ENCODE data around the gene ARHGAP10. TPM values are rescaled to one million over a fixed set of nuclear protein-coding genes. Genes with fewer than 3 reads are reported as not detected.
A peak's percentile ranks its signal among the peaks of the same experiment; 100 is the strongest.

Gene ARHGAP10
- total and polyA plus RNA-seq, 3 experiments from 2014 or later, result 8.6 to 14.0 (median 9.7) TPM

DNA sequence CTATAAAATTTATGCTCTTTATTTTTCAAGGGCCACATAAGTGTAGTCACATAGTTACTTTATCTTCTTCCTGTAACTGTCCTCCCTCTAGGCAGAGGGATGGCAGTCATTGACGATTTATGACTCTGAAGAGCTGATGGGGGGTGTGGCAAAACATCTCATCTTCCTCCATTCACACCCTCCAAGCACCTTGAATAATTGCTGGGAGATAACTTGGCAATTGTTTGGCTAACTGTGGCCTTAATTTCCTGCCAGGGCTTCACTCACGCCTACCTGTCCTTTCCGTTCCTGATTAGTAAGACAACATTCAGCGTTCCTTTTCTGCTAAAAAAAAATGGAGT, 329.2 kb downstream of the ARHGAP10 start:
- CTCF ChIA-PET, result interaction anchor here (0.9 kb wide), 1 partner anchor 9 kb away, joined by 6 read pairs; no protein-coding TSS in a partner anchor
- peaks cover 0 to 3% (median 0%) of the 10 kb centered on the region in 5 donors for H3K9me3 Mint-ChIP-seq
- no peak for DNase-seq
- no peaks in the 10 kb centered on the region for H3K27me3 Mint-ChIP-seq
- Histone ChIP-seq H3K4me1 (ENCODE audit: insufficient read depth, low read length) (peaks cover 46% of the 10 kb centered on the region), H3K27me3 (ENCODE audit: insufficient read depth, low read length, poor library complexity, severe bottlenecking) (no peaks in the 10 kb centered on the region), H3K36me3 (ENCODE audit: insufficient read depth, low read length) (no peaks in the 10 kb centered on the region), H3K4me3 (ENCODE audit: low read length) (peak overlapping the region; percentile 35), H3K27ac (ENCODE audit: low read depth, low read length) (peak overlapping the region; percentile 46), H3K9me3 (ENCODE audit: low read length) (peaks cover 7% of the 10 kb centered on the region)
- peak overlapping the region; percentile 78 to 98 (median 95) for H3K27ac Mint-ChIP-seq
- H3K4me3 Mint-ChIP-seq, result peak overlapping the region; percentile 75 to 91 (median 83)
- H3K4me1 Mint-ChIP-seq, result peaks cover 50 to 63% (median 60%) of the 10 kb centered on the region in 3 donors
- POLR2A ChIA-PET, result interaction anchor here (0.7 to 1.3 kb wide), 3 partner anchors 9 to 383 kb away, joined by 3 read pairs; no protein-coding TSS in a partner anchor
- peaks cover 4 to 22% (median 13%) of the 10 kb centered on the region in 3 donors for H3K36me3 Mint-ChIP-seq

DNA sequence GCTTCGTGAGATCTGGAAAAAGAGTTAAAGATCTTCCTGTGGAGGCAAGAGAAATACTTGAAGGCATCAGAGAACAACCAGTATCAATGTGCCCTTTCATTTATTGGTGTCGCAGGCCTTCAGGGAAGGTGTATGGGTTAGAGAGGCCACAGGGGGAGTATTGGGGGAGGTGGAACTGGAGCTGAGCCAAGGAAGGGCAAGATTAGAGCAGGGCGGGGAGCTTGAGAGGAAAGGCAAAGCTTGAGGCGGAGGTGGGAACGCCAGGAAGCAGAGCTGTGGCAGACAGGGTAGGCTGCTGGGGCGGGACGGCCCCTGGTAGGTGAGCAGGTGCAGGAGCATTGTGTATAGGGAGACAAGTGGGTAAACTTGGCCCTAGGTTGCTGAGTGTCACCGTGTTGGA, 329.9 kb downstream of the ARHGAP10 start:
- Mint-ChIP-seq H3K36me3 (peaks cover 4 to 22% (median 13%) of the 10 kb centered on the region in 3 donors), H3K4me1 (peaks cover 45 to 57% (median 54%) of the 10 kb centered on the region in 3 donors), H3K27me3 (no peaks in the 10 kb centered on the region), H3K9me3 (peaks cover 0 to 3% (median 0%) of the 10 kb centered on the region in 5 donors), H3K4me3 (peak overlapping the region; percentile 6 to 83 (median 75)), H3K27ac (peak overlapping the region; percentile 34 to 98 (median 92))
- H3K4me1 ChIP-seq (ENCODE audit: insufficient read depth, low read length), result peaks cover 39% of the 10 kb centered on the region
- POLR2A ChIA-PET, result interaction anchor here (1.3 kb wide), 1 partner anchor 382 kb away, joined by 3 read pairs; no protein-coding TSS in a partner anchor
- H3K4me3 ChIP-seq (ENCODE audit: low read length), result no peak overlapping the region
- no peak overlapping the region for H3K27ac ChIP-seq (ENCODE audit: low read depth, low read length)
- no peak for DNase-seq
- no peaks in the 10 kb centered on the region for H3K36me3 ChIP-seq (ENCODE audit: insufficient read depth, low read length)
- CTCF ChIA-PET, result interaction anchor here (0.9 kb wide), 1 partner anchor 9 kb away, joined by 6 read pairs; no protein-coding TSS in a partner anchor
- H3K27me3 ChIP-seq (ENCODE audit: insufficient read depth, low read length, poor library complexity, severe bottlenecking), result no peaks in the 10 kb centered on the region
- H3K9me3 ChIP-seq (ENCODE audit: low read length), result peaks cover 7% of the 10 kb centered on the region

DNA sequence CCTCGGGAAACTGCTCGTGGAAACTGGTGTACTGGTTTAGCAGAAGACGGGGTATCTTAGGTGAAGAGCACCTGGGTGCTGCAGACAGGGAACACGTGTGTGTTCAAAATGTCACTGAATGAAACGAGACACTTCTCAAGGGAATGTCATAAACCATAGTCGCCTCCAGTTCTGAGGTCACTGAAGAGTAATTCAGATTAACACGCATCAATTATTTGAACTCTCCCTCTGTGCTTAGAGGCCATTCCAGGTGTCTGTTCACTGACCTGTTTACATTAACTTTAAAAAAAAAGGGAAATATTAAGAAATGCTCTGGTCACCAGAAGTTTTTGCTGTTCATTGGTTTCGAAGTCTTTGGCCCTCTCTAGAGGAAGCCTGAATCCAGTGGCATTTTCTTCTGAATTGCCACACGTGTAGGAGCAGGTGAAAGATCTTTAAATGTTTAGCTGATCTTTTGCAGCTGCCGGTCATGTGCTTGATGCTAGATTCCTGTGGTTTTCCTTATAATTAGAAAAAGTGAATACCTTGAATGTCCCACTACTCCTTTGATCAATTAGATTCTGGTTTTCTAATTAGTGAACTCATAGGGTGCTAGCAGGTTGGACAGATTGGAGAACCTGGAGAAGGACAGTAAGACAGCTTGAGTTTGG, 330.5 kb downstream of the ARHGAP10 start:
- H3K4me1 ChIP-seq (ENCODE audit: insufficient read depth, low read length), result peaks cover 33% of the 10 kb centered on the region
- H3K27me3 Mint-ChIP-seq, result no peaks in the 10 kb centered on the region
- H3K4me1 Mint-ChIP-seq, result peaks cover 39 to 50% (median 47%) of the 10 kb centered on the region in 3 donors
- H3K4me3 ChIP-seq (ENCODE audit: low read length), result no peak overlapping the region
- ChIA-PET POLR2A (interaction anchor here (1.3 kb wide), 1 partner anchor 381 kb away, joined by 3 read pairs; no protein-coding TSS in a partner anchor), CTCF (no interaction called here)
- peaks cover 7% of the 10 kb centered on the region for H3K9me3 ChIP-seq (ENCODE audit: low read length)
- peaks cover 4 to 22% (median 16%) of the 10 kb centered on the region in 3 donors for H3K36me3 Mint-ChIP-seq
- H3K4me3 Mint-ChIP-seq, result peak overlapping the region in 3 of 7 donors; percentile 13 to 42 (median 27)
- no peaks in the 10 kb centered on the region for H3K36me3 ChIP-seq (ENCODE audit: insufficient read depth, low read length)
- H3K27ac ChIP-seq (ENCODE audit: low read depth, low read length), result no peak overlapping the region
- DNase-seq, result no peak
- H3K9me3 Mint-ChIP-seq, result peaks cover 0 to 3% (median 0%) of the 10 kb centered on the region in 5 donors
- no peaks in the 10 kb centered on the region for H3K27me3 ChIP-seq (ENCODE audit: insufficient read depth, low read length, poor library complexity, severe bottlenecking)
- peak overlapping the region in 5 of 8 donors; percentile 9 to 96 (median 77) for H3K27ac Mint-ChIP-seq

DNA sequence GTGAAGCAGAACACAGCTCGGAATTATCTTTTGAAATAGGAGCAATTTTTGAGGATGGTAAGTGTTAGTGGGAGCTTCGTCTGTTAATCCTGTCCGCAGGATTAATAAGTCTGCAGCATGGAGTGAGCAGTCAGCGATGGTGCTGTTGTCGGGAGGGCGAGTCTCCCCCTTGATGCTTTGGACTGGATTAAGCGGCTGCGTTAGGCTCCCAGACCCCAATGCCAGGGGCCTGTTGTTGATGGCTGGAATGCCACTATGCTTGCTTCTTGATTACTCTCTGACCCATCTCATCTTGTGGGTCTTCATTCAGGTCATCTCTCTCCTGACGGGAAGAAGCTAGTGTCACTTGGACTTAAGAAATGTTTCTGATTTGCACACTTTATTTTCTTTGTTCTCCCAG, 332.6 kb downstream of the ARHGAP10 start:
- Histone ChIP-seq H3K27me3 (ENCODE audit: insufficient read depth, low read length, poor library complexity, severe bottlenecking) (no peaks in the 10 kb centered on the region), H3K4me1 (ENCODE audit: insufficient read depth, low read length) (peaks cover 30% of the 10 kb centered on the region), H3K36me3 (ENCODE audit: insufficient read depth, low read length) (no peaks in the 10 kb centered on the region), H3K27ac (ENCODE audit: low read depth, low read length) (no peak overlapping the region), H3K4me3 (ENCODE audit: low read length) (no peak overlapping the region), H3K9me3 (ENCODE audit: low read length) (no peaks in the 10 kb centered on the region)
- peaks cover 24 to 30% (median 27%) of the 10 kb centered on the region in 3 donors for H3K4me1 Mint-ChIP-seq
- no peak for DNase-seq
- H3K27me3 Mint-ChIP-seq, result no peaks in the 10 kb centered on the region
- ChIA-PET POLR2A (no interaction called here), CTCF (interaction anchor here (0.9 to 1.0 kb wide), 2 partner anchors 10 to 12 kb away, joined by 3 read pairs; no protein-coding TSS in a partner anchor)
- peaks cover 4 to 22% (median 18%) of the 10 kb centered on the region in 3 donors for H3K36me3 Mint-ChIP-seq
- no peaks in the 10 kb centered on the region for H3K9me3 Mint-ChIP-seq
- H3K4me3 Mint-ChIP-seq, result no peak overlapping the region
- H3K27ac Mint-ChIP-seq, result peak overlapping the region in 2 of 8 donors; percentile 55 to 57

DNA sequence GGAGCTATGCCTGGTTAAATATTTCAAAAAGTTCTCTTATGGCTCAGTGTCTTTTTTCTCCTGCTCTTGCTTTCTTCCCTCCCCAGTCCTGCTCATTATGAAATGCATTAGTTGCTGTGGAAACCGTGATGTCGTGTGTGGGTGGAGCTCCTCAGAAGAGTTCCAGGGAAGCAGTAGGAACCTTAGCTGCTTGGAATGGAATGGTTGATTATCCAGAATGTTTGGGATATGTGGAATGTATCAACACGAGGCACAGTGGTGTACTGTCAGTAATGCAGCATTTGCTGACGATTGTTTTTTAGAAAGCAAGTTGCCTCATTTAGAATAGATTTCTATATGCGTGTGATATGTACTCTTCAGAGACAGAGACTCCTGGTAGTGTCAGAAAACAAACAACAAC, 333.2 kb downstream of the ARHGAP10 start:
- Mint-ChIP-seq H3K36me3 (peaks cover 8 to 22% (median 19%) of the 10 kb centered on the region in 3 donors), H3K27ac (peak overlapping the region in 5 of 8 donors; percentile 4 to 57 (median 38)), H3K4me3 (no peak overlapping the region), H3K27me3 (no peaks in the 10 kb centered on the region), H3K9me3 (no peaks in the 10 kb centered on the region), H3K4me1 (peaks cover 21 to 25% (median 22%) of the 10 kb centered on the region in 3 donors)
- DNase-seq, result no peak
- CTCF ChIA-PET, result interaction anchor here (0.9 to 1.0 kb wide), 2 partner anchors 11 to 13 kb away, joined by 3 read pairs; no protein-coding TSS in a partner anchor
- Histone ChIP-seq H3K9me3 (ENCODE audit: low read length) (no peaks in the 10 kb centered on the region), H3K36me3 (ENCODE audit: insufficient read depth, low read length) (no peaks in the 10 kb centered on the region), H3K4me1 (ENCODE audit: insufficient read depth, low read length) (peaks cover 23% of the 10 kb centered on the region), H3K27ac (ENCODE audit: low read depth, low read length) (no peak overlapping the region), H3K27me3 (ENCODE audit: insufficient read depth, low read length, poor library complexity, severe bottlenecking) (no peaks in the 10 kb centered on the region), H3K4me3 (ENCODE audit: low read length) (no peak overlapping the region)
- POLR2A ChIA-PET, result interaction anchor here (0.7 kb wide), 1 partner anchor 11 kb away, joined by 3 read pairs; no protein-coding TSS in a partner anchor

DNA sequence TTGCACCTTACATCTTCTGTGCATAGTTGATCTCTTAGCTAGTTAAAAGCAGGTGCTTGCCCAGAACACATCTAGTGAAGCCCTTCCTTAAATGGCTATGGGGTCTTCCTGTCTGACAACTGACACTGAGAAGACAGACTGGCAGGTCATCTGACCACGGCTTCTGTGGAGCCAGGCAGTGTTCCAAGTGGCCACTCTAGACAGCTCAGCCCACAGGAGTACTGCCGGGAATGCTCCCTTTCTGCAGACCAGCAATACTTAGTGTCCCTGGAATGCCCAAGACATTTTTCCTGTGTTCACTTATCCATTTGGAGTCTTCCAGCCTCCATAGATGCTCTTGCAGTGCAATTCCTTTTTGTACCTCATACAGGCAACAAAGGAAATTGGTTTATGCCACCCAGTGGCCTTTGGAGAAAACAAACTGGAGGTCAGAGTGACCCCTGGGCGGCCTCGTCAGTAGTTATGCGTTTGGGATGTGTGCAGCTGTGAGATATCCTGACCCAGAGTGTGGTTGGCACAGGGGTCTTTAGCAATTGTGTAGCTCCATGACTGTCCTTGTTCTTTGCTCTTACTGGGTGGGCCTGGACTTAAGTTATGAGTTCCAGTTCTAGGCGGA, 335.5 kb downstream of the ARHGAP10 start:
- Histone ChIP-seq H3K27ac (ENCODE audit: low read depth, low read length) (no peak overlapping the region), H3K4me1 (ENCODE audit: insufficient read depth, low read length) (peaks cover 2% of the 10 kb centered on the region), H3K36me3 (ENCODE audit: insufficient read depth, low read length) (no peaks in the 10 kb centered on the region), H3K9me3 (ENCODE audit: low read length) (no peaks in the 10 kb centered on the region), H3K27me3 (ENCODE audit: insufficient read depth, low read length, poor library complexity, severe bottlenecking) (no peaks in the 10 kb centered on the region), H3K4me3 (ENCODE audit: low read length) (no peak overlapping the region)
- DNase-seq, result no peak
- Mint-ChIP-seq H3K27me3 (no peaks in the 10 kb centered on the region), H3K9me3 (peaks cover 0 to 5% (median 0%) of the 10 kb centered on the region in 5 donors), H3K4me3 (no peak overlapping the region), H3K27ac (peak overlapping the region in 4 of 8 donors; percentile 19 to 70 (median 38)), H3K4me1 (peaks cover 3 to 7% (median 6%) of the 10 kb centered on the region in 3 donors), H3K36me3 (peaks cover 11 to 36% (median 34%) of the 10 kb centered on the region in 3 donors)
- CTCF ChIA-PET, result no interaction called here
- POLR2A ChIA-PET, result no interaction called here

DNA sequence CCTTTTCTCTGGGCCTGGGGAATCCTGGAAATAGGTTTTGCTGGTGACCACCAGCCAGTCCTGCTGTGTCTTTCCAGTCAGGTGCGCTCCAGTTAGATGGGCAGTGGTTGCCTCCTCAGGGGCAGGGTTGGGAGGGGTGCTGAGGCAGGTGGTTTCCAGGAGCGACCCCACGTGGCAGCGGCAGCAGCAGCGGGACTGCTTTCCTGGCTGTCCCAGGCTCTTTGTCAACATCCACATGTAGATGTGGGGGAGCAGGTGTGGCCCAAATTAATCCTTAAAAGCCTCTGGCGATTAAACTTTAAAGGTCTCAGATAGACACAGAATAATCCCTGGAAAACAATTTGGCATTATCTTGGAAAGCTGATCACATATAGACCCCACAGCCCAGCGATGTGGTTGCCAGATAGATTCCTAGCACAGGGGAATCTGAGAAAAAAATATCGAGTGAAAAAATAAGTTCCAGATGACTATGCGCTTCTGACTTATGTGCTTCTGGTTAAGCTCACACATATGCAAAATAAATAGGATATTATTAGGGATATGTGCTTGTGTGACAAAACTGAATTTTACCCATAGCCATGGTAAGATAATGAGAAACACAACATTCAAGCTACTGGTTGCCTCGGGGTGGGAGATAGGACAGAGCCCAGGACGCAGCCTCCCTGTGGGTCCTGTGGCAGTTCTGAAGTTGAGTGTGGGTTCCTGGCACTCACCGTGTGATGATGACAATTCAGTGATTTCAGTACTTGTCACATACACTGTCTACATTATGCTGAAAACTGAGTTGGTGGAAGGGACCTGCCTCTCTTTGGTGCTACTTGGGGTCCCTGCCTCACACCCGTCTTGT, 336.4 kb downstream of the ARHGAP10 start:
- H3K27me3 ChIP-seq (ENCODE audit: insufficient read depth, low read length, poor library complexity, severe bottlenecking), result no peaks in the 10 kb centered on the region
- H3K36me3 Mint-ChIP-seq, result peaks cover 11 to 45% (median 42%) of the 10 kb centered on the region in 3 donors
- ChIA-PET CTCF (no interaction called here), POLR2A (no interaction called here)
- no peaks in the 10 kb centered on the region for H3K9me3 ChIP-seq (ENCODE audit: low read length)
- no peak overlapping the region for H3K27ac ChIP-seq (ENCODE audit: low read depth, low read length)
- peak overlapping the region in 3 of 8 donors; percentile 25 to 56 (median 38) for H3K27ac Mint-ChIP-seq
- H3K4me1 Mint-ChIP-seq, result peaks cover 0 to 7% (median 6%) of the 10 kb centered on the region in 3 donors
- no peaks in the 10 kb centered on the region for H3K27me3 Mint-ChIP-seq
- peaks cover 0 to 12% (median 2%) of the 10 kb centered on the region in 5 donors for H3K9me3 Mint-ChIP-seq
- no peak overlapping the region for H3K4me3 Mint-ChIP-seq
- H3K4me1 ChIP-seq (ENCODE audit: insufficient read depth, low read length), result no peaks in the 10 kb centered on the region
- no peak for DNase-seq
- H3K4me3 ChIP-seq (ENCODE audit: low read length), result no peak overlapping the region
- H3K36me3 ChIP-seq (ENCODE audit: insufficient read depth, low read length), result no peaks in the 10 kb centered on the region
